ENCODE results near the gene SLC27A1.
"Not testable (repeated sequence)": the region's sequence is repeated elsewhere in the genome, so short reads cannot be mapped to it uniquely, and the experiment has no call there.

The SLC27A1 gene

DNA sequence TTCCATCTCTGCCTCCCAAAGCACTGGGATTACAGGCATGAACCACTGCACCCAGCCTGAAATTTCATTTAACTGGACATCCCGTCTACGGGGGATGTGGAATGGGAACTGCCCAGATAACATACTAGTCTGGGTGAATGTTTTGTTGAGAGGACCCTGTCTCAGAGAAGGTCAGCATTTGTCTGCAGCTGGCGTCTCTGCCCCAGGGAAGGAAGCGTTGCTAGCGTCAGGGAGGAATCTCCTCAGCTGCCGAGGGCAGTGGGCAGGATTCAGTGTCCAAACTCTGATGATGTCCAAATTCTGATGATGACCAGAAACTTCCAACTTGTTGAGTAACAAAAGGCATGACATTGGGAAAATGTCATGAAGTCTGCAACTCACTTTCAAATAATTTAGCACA lies 12.7 kb upstream of the SLC27A1 start:
- no peak for DNase-seq

DNA sequence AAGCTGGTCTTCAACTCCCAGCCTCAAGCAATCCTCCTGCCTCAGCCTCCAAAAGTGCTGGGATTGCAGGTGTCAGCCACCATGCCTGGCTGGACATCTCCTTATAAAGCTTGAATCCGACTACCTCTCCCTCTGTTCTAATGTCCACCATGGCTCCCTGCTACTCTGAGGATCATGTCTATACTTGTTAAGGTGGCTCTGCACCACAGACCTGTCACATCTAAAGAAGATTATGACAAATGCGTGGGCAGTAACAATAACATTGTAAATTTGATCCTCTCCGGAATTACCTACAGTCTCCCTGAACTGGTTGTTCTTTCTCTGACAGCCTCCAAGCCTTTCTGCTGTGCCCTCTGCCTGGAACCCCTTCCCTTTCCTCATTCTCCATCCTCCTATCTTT lies 11.4 kb upstream of the SLC27A1 start:
- no peak for DNase-seq

GRCh38 chr19:17460372-17461230 lies 9.7 kb upstream of the SLC27A1 start, which contains the start of gene NXNL1:
TSS of gene NXNL1 (minus strand) at chr19:17460926. CDS start at chr19:17460869, 57 bp downstream.
- no peak for DNase-seq

DNA sequence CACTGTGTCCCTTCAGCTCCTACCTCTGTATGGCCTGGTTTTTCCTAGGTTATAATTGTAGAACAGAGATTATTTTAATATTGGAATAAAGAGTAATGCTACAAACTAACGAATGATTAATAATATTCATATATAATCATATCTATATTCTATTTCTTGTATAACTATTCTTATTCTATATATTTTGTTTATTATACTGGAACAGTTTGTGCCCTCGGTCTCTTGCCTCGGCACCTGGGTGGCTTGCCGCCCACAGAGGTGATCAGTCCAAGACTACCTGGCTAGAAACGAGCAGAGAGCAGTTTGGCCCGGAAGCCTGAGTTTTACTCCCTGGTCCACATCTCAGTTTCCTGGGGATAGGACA lies 3.9 kb upstream of the SLC27A1 start:
- no peak for DNase-seq

GRCh38 chr19:17467471-17468301 lies 2.6 kb upstream of the SLC27A1 start:
- no peak for DNase-seq

DNA sequence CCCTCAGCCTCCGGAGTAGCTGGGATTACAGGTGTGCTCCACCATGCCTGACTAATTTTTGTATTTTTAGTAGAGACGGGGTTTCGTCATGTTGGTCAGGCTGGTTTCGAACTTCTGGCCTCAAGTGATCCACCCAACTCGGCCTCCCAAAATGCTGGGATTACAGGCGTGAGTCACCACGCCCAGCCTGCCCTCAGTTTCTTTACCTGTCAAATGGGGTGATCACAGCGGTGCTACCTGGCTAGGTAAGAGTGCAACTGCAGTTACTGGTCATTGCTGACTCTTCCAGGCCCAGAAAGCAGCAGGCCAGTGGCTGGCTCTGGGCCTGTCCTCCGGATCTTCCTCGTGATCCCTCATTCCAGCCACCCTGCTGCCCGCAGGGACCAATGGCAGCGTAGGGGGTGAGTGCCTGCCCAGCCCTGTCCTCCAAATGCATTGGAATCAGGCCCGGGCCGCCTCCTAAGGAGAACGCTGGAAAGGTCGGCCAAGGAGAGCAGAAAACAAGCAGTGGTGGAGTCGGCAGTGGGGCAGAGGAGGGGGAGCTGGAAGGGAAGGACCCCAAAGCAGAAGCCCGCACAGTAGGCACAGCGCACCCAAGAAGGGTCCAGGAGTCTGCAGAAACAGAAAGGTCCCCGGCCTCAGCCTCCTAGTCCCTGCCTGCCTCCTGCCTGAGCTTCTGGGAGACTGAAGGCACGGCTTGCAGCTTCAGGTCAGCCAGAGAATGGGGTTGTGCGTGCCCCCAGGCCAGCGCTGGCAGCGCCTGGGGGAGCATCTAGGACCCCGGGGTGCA lies 1.8 kb upstream of the SLC27A1 start:
- no peak for DNase-seq

DNA sequence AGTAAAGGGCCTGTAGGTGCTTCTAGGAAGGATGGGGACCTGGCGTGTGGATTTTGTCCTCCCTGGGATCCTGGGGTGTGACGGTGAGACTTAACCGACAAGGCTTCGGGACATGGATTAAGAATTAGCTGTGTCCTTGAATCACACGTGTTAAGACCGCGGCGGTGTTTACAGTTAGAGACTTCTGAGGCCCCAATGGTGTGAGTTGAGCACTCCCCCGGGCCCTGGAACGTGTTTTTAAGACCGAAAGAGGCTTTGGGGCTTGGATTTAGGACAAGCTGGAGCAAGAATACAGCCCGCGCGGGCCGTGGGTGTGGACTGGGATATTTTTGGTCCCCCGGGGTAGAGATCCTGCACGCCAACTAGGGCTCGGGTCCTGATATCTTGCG lies 1.2 kb upstream of the SLC27A1 start:
- no peak for DNase-seq

- peak; percentile 94 for DNase-seq
Measured at GRCh38 chr19:17469481-17470067, 750 bp upstream of the SLC27A1 start.

- no peak for DNase-seq
Measured at GRCh38 chr19:17471410-17472125, 1.2 kb downstream of the SLC27A1 start.

- no peak for DNase-seq
Measured at GRCh38 chr19:17473041-17473440, 2.7 kb downstream of the SLC27A1 start.

DNA sequence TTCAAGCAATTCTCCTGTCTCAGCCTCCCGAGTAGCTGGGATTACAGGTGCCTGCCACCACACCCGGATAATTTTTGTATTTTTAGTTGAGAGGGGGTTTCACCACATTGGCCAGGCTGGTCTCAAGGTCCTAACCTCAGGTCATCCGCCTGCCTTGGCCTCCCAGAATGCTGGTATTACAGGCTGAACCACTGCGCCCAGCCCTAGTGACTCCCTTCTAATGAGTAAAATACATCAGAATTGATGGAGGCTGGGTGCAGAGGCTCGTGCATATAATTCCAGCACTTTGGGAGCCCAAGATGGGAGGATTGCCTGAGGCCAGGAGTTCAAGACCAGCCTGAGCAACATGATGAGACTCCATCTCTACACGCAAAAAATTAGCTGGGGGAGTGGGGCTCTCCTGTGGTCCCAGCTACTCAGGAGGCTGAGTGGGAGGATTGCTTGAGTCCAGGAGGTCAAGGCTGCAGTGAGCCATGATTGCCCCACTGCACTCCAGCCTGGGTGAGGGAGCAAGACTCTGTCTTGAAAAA lies 4.8 kb downstream of the SLC27A1 start:
- not testable (repeated sequence) for DNase-seq

DNA sequence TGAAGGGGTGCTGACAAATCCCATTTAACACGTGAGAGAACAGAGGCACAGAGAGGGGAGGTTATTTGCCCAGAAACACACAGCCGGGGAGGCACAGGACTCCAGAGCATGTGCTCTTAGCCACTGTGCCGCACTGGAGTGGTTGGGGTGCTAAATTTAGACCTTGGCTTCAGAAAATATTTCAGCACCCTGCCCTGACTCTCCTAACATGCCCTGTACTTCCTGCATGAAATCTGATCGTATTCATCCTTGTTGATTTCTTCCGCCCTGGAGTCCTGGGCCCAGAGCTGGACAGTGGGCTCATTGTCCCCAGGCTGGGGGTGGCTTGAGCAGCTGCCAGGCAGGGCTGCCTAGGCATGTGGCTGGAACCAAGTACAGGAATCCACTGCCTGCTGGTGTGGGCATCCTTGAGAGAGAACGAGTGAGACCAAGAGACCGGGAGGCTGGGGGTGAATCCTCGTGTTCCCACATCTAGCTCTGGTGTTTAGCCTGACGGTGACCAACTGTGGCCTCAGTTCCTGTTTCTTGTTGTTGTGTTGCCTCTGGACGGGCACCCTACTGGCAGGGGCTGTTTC lies 5.3 kb downstream of the SLC27A1 start:
- DNase-seq: no peak

GRCh38 chr19:17479325-17479791 lies 9.0 kb downstream of the SLC27A1 start:
- DNase-seq: no peak

- DNase-seq: no peak
Measured at GRCh38 chr19:17481986-17482385, 11.7 kb downstream of the SLC27A1 start.

DNA sequence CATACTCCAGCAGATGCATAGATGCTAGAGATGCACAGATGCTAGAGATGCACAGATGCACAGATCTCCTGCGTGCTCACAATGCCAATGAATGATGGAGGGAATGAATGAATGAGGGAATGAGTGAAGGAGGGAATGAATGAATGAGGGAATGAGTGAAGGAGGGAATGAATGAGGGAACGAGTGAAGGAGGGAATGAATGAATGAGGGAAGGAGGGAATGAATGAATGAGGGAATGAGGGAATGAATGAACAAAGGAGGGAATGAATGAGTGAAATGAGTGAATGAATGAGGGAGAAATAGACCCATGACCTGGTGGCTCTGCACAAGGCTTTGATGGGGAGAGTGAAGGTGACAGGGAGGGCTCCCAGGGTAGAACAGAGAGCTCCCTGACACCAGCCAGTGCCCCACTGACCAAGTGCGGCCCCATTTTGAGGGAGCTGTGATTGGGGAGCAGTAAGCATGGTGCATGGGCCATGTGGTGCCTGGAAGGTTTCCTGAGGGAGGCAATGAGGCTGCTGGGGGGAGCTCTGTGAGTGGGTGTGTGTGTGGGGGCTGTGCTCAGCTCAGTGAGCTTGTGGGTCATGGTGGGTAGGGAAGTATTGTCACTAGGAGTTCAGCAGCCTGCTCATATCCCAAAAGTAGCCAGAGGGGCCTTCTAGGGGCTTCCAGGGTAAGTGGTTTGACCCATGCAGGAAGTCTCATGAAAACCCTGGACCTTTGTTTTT lies 12.7 kb downstream of the SLC27A1 start:
- DNase-seq: no peak

GRCh38 chr19:17483605-17484002 lies 13.3 kb downstream of the SLC27A1 start:
- no peak for DNase-seq

DNA sequence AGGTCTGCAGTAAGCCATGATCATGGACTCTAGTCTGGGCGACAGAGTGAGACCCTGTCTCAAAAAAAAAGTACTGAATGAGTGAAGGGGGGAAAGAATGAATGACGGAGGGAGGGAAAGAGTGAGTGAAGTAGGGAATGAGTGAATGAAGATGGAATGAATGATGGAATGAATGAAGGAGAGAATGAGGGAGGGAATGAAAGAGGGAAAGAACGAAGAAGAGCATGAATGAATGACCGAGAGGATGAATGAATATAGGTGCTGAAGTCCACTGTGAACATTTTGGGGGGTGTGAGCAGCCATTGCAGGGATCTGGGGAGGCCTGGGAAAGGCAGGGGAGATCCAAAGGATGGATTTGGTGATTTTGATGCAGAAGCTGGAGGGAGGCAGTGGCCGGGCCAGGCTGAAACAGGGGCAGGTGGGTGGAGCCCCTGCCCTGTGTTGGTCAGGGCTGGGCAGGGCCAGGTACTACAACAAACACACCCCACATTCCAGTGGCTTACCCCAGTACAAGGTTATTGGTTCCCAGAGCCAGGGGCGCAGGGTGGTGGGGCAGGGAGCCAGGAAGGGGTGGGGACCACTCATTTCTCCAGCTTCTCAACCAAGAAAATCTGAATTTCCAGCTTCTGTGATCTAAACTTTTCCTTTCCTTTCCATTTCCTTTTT lies 14.3 kb downstream of the SLC27A1 start:
- no peak for DNase-seq

DNA sequence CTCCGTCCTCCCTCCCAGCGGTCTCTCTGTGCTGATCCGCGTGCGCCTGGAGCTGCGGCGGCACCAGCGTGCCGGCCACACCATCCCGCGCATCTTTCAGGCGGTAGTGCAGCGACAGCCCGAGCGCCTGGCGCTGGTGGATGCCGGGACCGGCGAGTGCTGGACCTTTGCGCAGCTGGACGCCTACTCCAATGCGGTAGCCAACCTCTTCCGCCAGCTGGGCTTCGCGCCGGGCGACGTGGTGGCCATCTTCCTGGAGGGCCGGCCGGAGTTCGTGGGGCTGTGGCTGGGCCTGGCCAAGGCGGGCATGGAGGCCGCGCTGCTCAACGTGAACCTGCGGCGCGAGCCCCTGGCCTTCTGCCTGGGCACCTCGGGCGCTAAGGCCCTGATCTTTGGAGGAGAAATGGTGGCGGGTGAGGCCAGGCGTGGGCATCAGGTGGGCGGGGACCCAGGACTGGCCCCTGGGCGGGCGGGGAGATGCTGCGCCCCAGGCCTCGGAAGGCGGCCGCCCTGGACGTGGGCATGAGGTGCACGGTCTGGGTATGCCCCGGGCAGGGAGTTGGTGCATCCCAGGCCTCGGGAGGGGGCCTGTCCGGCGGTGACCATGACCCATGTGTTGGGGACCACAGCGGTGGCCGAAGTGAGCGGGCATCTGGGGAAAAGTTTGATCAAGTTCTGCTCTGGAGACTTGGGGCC lies 16.4 kb downstream of the SLC27A1 start:
- no peak for DNase-seq
